Liver (tissue), 9 donors: Measurements from ENCODE around the gene SOX4. TPM values are rescaled to one million over a fixed set of nuclear protein-coding genes. Genes with fewer than 3 reads are reported as not detected.

ENCODE experiments used
- DNase-seq: peaks from one replicate; pipeline ENCODE4 v3.0.0-alpha.2; 2017; ENCODE audit warnings: low spot score
- H3K27ac ChIP-seq, 2 donors: one replicate each; pipeline ENCODE4 v1.7.0; 2013; ENCODE audit warnings: inconsistent platforms in 2 of 2, low read length in 2 of 2, control low read depth in 1 of 2, low read depth in 1 of 2, mild to moderate bottlenecking in 1 of 2
- H3K27me3 ChIP-seq, 4 donors: one replicate each; pipeline versions ENCODE4 v1.6.1 to v1.7.0; 2013; ENCODE audit warnings: low read length in 3 of 4, inconsistent platforms in 1 of 4, mild to moderate bottlenecking in 1 of 4, moderate library complexity in 1 of 4; ENCODE audit not compliant: control insufficient read depth in 4 of 4, insufficient read depth in 4 of 4
- H3K36me3 ChIP-seq, 4 donors: one replicate each; pipeline versions ENCODE4 v1.6.1 to v1.7.0; 2013; ENCODE audit warnings: low read length in 3 of 4, mild to moderate bottlenecking in 3 of 4, low read depth in 1 of 4, moderate library complexity in 1 of 4; ENCODE audit not compliant: control insufficient read depth in 4 of 4, insufficient read depth in 3 of 4
- H3K4me1 ChIP-seq, 4 donors: one replicate each; pipeline versions ENCODE4 v1.6.1 to v1.7.0; 2013; ENCODE audit warnings: low read length in 3 of 4, mild to moderate bottlenecking in 3 of 4, moderate library complexity in 1 of 4; ENCODE audit not compliant: control insufficient read depth in 4 of 4, insufficient read depth in 4 of 4
- H3K4me3 ChIP-seq, 3 donors: one replicate each; pipeline versions ENCODE4 v1.6.1 to v1.7.0; 2013; ENCODE audit warnings: low read length in 3 of 3, control low read depth in 1 of 3, low read depth in 1 of 3, mild to moderate bottlenecking in 1 of 3
- H3K9ac ChIP-seq, 2 donors: one replicate each; pipeline ENCODE4 v1.7.0; 2013; ENCODE audit warnings: low read length in 2 of 2, mild to moderate bottlenecking in 2 of 2, moderate library complexity in 2 of 2, control low read depth in 1 of 2, low read depth in 1 of 2
- H3K9me3 ChIP-seq, 4 donors: one replicate each; pipeline versions ENCODE4 v1.6.1 to v1.7.0; 2013; ENCODE audit warnings: low read length in 3 of 4; ENCODE audit not compliant: control insufficient read depth in 4 of 4
- EGR1 ChIP-seq, 2 donors: IDR thresholded peaks; 2 replicates each; pipeline ENCODE4 v1.6.1; 2016 to 2018; ENCODE audit warnings: antibody characterized with exemption in 2 of 2, low read depth in 2 of 2
- FOXA1 ChIP-seq: IDR thresholded peaks from 2 replicates; pipeline ENCODE4 v1.6.1; 2016; ENCODE audit warnings: antibody characterized with exemption
- GABPA ChIP-seq, 2 donors: IDR thresholded peaks in 1 of 2; conservative IDR thresholded peaks in 1 of 2; 2 replicates each; pipeline ENCODE4 v1.6.1; 2016; ENCODE audit warnings: antibody characterized with exemption in 2 of 2, mild to moderate bottlenecking in 1 of 2, moderate library complexity in 1 of 2
- HNF4A ChIP-seq, 2 donors: conservative IDR thresholded peaks; 2 replicates each; pipeline ENCODE4 v1.6.1; 2016; ENCODE audit warnings: antibody characterized with exemption in 2 of 2, mild to moderate bottlenecking in 2 of 2
- HNF4G ChIP-seq: IDR thresholded peaks from 2 replicates; pipeline ENCODE4 v1.6.1; 2016; ENCODE audit warnings: antibody characterized with exemption
- JUND ChIP-seq, 2 donors: IDR thresholded peaks; 2 replicates each; pipeline ENCODE4 v1.6.1; 2016; ENCODE audit warnings: antibody characterized with exemption in 2 of 2
- NR2F2 ChIP-seq: IDR thresholded peaks from 2 replicates; pipeline ENCODE4 v1.6.1; 2016; ENCODE audit warnings: antibody characterized with exemption
- RAD21 ChIP-seq, 2 donors: IDR thresholded peaks; 2 replicates each; pipeline ENCODE4 v1.6.1; 2016; ENCODE audit warnings: antibody characterized with exemption in 2 of 2, mild to moderate bottlenecking in 2 of 2
- RXRA ChIP-seq, 2 donors: IDR thresholded peaks; 2 replicates each; pipeline ENCODE4 v1.6.1; 2017 to 2018; ENCODE audit warnings: antibody characterized with exemption in 2 of 2, mild to moderate bottlenecking in 1 of 2
- TAF1 ChIP-seq: conservative IDR thresholded peaks from 2 replicates; pipeline ENCODE4 v1.6.1; 2016; ENCODE audit warnings: antibody characterized with exemption, mild to moderate bottlenecking
- YY1 ChIP-seq: IDR thresholded peaks from 2 replicates; pipeline ENCODE4 v1.6.1; 2016; ENCODE audit warnings: antibody characterized with exemption, mild to moderate bottlenecking
- WGBS: extraction: QIAGEN DNeasy Blood & Tissue Kit; methylation state at CpG from one replicate; pipeline ENCODE4 v1.1.7; 2013; 5-methylcytosine and 5-hydroxymethylcytosine counted together
- polyA plus RNA-seq, 2 donors: library from polyadenylated mRNA; stranded (reverse) in 1 of 2; unstranded in 1 of 2; fragments of 200-250 nt in 1 of 2; fragments of >200 nt in 1 of 2; fragmentation: Nextera tagmentation in 1 of 2; extraction: Ambion mirVana in 1 of 2; gene quantifications; one replicate each; pipeline versions ENCODE4 v1.2.1 to v1.2.3, GENCODE V29; 2013 to 2015
- total RNA-seq, 2 donors: library from RNA; depleted of rRNA; stranded (reverse); fragments of >200 nt; gene quantifications; one replicate each; pipeline ENCODE4 v1.2.3, GENCODE V29; 2014
- TF ChIP-seq, protein P1 (sequence below): IDR thresholded peaks from 2 replicates; pipeline ENCODE4 v1.6.1; 2016; ENCODE audit warnings: antibody characterized with exemption
- TF ChIP-seq, protein P2 (sequence below): IDR thresholded peaks from 2 replicates; pipeline ENCODE4 v1.6.1; 2016; ENCODE audit warnings: antibody characterized with exemption
- TF ChIP-seq, protein P3 (sequence below): fragments of 150-350 bp; IDR thresholded peaks from 2 replicates; pipeline ENCODE4 v1.5.1; 2017; ENCODE audit warnings: improper control_type of control experiment, low read depth, low read length; ENCODE audit not compliant: missing input control
- TF ChIP-seq, protein P4 (sequence below): IDR thresholded peaks from 2 replicates; pipeline ENCODE4 v1.6.1; 2016; ENCODE audit warnings: antibody characterized with exemption
- TF ChIP-seq, protein P5 (sequence below): IDR thresholded peaks from 2 replicates; pipeline ENCODE4 v1.6.1; 2016; ENCODE audit warnings: antibody characterized with exemption, mild to moderate bottlenecking
- donor health status: healthy.
- donor health status: healthy.
- donor health status: healthy.
- donor health status: healthy.
- donor health status: healthy.

The SOX4 gene
- total and polyA plus RNA-seq, 4 donors = 0.59 to 8.1 (median 0.95) TPM

DNA sequence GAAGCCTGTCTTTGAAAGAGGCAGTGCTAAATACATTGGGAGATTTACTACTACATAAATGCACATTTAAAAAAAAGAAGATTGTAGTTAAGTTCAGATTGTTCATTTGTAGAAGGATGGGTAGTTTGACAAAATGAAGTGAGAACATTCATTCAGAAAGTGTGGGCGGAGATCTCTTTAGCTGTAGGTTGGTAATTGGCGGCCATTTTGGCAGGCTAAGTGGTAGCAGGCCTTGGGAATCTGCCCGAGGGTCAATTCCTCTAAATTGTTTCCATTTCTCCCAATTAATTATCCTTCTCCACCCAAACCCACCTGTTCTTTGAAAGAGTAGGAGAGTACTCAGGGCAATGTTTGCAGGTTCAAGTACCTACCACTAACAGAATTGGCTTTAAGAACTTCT is 17.9 kb downstream of the SOX4 start:
- 95% methylated on average over 3 of the region's 3 CpGs for WGBS
- no peaks in the 10 kb centered on the region for H3K36me3 ChIP-seq
- H3K27me3 ChIP-seq = peaks cover 0 to 2% (median 0%) of the 10 kb centered on the region in 4 donors
- no peak overlapping the region for H3K4me3 ChIP-seq
- H3K9ac ChIP-seq = no peak overlapping the region
- no peak for DNase-seq
- H3K27ac ChIP-seq = no peak overlapping the region
- no peak for TF ChIP-seq NR2F2
- TF ChIP-seq YY1 = no peak
- TF ChIP-seq JUND (IDR thresholded peaks at IDR 0.05) = no peak
- no peak for TF ChIP-seq HNF4A (conservative IDR thresholded peaks at IDR 0.05)
- TF ChIP-seq FOXA1 = no peak
- no peak for TF ChIP-seq GABPA (IDR thresholded peaks at IDR 0.05 in 1 of 2, conservative IDR thresholded peaks at IDR 0.05 in 1 of 2)
- no peaks in the 10 kb centered on the region for H3K9me3 ChIP-seq
- H3K4me1 ChIP-seq = no peaks in the 10 kb centered on the region

DNA sequence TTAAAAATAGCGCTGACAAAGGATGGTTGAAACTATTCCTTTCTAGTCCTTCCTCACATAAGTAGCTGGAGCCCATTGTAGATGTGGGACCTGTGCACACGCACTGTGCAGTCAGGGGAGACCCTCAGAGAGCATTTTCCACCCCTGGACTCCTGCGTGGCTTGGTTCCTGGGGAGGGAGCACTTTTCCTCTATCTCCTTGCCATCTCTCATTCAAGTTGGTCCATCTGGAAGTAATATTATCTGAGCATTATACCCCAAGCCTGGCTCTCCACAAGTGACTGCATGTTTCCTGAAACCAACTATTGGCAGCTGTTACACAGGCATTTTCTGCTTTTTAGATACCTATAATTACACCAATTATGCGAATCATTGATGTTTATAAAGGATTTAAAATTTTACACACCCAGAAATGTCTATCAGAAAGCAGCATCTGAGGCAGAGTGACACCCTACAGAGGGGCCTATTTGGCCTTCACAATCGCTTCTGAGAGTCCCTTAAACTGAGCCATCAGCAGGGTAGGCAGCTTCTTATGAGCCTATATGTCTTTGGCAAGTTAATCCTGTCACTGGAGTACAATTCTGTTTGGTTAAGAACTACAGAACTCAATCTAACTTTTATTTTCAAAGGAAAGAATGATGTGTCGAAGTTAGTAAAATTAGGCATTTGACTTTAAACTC is 18.7 kb downstream of the SOX4 start:
- 90% methylated on average over 6 of the region's 6 CpGs for WGBS
- H3K36me3 ChIP-seq = no peaks in the 10 kb centered on the region
- TF ChIP-seq TAF1 (no peak), NR2F2 (no peak), RAD21 (IDR thresholded peaks at IDR 0.05) (no peak), EGR1 (IDR thresholded peaks at IDR 0.05; ENCODE audit: low read depth in 2 of 2) (no peak), GABPA (IDR thresholded peaks at IDR 0.05 in 1 of 2, conservative IDR thresholded peaks at IDR 0.05 in 1 of 2) (no peak), RXRA (IDR thresholded peaks at IDR 0.05) (no peak), JUND (IDR thresholded peaks at IDR 0.05) (no peak)
- TF ChIP-seq, protein P1, sequence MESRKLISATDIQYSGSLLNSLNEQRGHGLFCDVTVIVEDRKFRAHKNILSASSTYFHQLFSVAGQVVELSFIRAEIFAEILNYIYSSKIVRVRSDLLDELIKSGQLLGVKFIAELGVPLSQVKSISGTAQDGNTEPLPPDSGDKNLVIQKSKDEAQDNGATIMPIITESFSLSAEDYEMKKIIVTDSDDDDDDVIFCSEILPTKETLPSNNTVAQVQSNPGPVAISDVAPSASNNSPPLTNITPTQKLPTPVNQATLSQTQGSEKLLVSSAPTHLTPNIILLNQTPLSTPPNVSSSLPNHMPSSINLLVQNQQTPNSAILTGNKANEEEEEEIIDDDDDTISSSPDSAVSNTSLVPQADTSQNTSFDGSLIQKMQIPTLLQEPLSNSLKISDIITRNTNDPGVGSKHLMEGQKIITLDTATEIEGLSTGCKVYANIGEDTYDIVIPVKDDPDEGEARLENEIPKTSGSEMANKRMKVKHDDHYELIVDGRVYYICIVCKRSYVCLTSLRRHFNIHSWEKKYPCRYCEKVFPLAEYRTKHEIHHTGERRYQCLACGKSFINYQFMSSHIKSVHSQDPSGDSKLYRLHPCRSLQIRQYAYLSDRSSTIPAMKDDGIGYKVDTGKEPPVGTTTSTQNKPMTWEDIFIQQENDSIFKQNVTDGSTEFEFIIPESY = no peak
- TF ChIP-seq, protein P2, sequence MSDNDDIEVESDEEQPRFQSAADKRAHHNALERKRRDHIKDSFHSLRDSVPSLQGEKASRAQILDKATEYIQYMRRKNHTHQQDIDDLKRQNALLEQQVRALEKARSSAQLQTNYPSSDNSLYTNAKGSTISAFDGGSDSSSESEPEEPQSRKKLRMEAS = no peak
- TF ChIP-seq, protein P3, sequence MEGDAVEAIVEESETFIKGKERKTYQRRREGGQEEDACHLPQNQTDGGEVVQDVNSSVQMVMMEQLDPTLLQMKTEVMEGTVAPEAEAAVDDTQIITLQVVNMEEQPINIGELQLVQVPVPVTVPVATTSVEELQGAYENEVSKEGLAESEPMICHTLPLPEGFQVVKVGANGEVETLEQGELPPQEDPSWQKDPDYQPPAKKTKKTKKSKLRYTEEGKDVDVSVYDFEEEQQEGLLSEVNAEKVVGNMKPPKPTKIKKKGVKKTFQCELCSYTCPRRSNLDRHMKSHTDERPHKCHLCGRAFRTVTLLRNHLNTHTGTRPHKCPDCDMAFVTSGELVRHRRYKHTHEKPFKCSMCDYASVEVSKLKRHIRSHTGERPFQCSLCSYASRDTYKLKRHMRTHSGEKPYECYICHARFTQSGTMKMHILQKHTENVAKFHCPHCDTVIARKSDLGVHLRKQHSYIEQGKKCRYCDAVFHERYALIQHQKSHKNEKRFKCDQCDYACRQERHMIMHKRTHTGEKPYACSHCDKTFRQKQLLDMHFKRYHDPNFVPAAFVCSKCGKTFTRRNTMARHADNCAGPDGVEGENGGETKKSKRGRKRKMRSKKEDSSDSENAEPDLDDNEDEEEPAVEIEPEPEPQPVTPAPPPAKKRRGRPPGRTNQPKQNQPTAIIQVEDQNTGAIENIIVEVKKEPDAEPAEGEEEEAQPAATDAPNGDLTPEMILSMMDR = no peak
- no peak for DNase-seq
- H3K27ac ChIP-seq = no peak overlapping the region
- H3K4me3 ChIP-seq = no peak overlapping the region
- H3K27me3 ChIP-seq = peaks cover 0 to 2% (median 0%) of the 10 kb centered on the region in 4 donors
- no peaks in the 10 kb centered on the region for H3K4me1 ChIP-seq
- no peaks in the 10 kb centered on the region for H3K9me3 ChIP-seq
- no peak overlapping the region for H3K9ac ChIP-seq

DNA sequence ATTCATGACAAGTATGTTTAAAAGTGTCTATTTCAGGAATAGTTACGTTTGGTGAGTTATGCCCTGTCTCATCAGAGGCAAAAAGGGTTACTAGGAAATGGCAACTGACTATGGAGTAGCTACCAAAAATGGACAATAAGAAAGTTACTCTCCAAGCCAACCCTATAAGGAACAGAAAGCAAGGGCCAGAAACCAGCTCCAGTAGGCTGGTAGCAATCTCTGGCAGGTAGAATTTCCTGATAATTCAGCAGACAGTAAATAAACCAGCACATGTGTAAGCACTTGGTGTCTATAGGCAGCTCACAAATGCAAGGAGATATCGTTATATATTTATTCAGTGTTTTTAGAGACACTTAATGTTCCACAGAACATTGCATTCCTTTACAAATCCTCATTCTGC is 20.3 kb downstream of the SOX4 start:
- H3K9me3 ChIP-seq = no peaks in the 10 kb centered on the region
- no peak for DNase-seq
- H3K9ac ChIP-seq = no peak overlapping the region
- no peaks in the 10 kb centered on the region for H3K36me3 ChIP-seq
- H3K27me3 ChIP-seq = peaks cover 0 to 2% (median 0%) of the 10 kb centered on the region in 4 donors
- H3K4me3 ChIP-seq = no peak overlapping the region
- H3K4me1 ChIP-seq = no peaks in the 10 kb centered on the region
- H3K27ac ChIP-seq = no peak overlapping the region
- WGBS = 64% methylated on average over 2 of the region's 2 CpGs
- no peak for TF ChIP-seq HNF4G
- no peak for TF ChIP-seq TAF1
- TF ChIP-seq, protein P4, sequence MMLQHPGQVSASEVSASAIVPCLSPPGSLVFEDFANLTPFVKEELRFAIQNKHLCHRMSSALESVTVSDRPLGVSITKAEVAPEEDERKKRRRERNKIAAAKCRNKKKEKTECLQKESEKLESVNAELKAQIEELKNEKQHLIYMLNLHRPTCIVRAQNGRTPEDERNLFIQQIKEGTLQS = no peak
- TF ChIP-seq, protein P5, sequence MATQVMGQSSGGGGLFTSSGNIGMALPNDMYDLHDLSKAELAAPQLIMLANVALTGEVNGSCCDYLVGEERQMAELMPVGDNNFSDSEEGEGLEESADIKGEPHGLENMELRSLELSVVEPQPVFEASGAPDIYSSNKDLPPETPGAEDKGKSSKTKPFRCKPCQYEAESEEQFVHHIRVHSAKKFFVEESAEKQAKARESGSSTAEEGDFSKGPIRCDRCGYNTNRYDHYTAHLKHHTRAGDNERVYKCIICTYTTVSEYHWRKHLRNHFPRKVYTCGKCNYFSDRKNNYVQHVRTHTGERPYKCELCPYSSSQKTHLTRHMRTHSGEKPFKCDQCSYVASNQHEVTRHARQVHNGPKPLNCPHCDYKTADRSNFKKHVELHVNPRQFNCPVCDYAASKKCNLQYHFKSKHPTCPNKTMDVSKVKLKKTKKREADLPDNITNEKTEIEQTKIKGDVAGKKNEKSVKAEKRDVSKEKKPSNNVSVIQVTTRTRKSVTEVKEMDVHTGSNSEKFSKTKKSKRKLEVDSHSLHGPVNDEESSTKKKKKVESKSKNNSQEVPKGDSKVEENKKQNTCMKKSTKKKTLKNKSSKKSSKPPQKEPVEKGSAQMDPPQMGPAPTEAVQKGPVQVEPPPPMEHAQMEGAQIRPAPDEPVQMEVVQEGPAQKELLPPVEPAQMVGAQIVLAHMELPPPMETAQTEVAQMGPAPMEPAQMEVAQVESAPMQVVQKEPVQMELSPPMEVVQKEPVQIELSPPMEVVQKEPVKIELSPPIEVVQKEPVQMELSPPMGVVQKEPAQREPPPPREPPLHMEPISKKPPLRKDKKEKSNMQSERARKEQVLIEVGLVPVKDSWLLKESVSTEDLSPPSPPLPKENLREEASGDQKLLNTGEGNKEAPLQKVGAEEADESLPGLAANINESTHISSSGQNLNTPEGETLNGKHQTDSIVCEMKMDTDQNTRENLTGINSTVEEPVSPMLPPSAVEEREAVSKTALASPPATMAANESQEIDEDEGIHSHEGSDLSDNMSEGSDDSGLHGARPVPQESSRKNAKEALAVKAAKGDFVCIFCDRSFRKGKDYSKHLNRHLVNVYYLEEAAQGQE = no peak
- TF ChIP-seq RAD21 (IDR thresholded peaks at IDR 0.05) = no peak
- TF ChIP-seq, protein P2 = no peak
- no peak for TF ChIP-seq GABPA (IDR thresholded peaks at IDR 0.05 in 1 of 2, conservative IDR thresholded peaks at IDR 0.05 in 1 of 2)
- TF ChIP-seq JUND (IDR thresholded peaks at IDR 0.05) = no peak
- TF ChIP-seq RXRA (IDR thresholded peaks at IDR 0.05) = no peak
- TF ChIP-seq EGR1 (IDR thresholded peaks at IDR 0.05; ENCODE audit: low read depth in 2 of 2) = no peak
